ENCODE data around the gene MAGI2.
"Not testable (repeated sequence)": the region's sequence is repeated elsewhere in the genome, so short reads cannot be mapped to it uniquely, and the experiment has no call there.

MAGI2 gene

GRCh38 chr7:79137942-79138341, 315.5 kb downstream of the MAGI2 start:
- FAIRE-seq = no peak

- no peak for FAIRE-seq
Measured at GRCh38 chr7:79132844-79133451, 320.5 kb downstream of the MAGI2 start.

DNA sequence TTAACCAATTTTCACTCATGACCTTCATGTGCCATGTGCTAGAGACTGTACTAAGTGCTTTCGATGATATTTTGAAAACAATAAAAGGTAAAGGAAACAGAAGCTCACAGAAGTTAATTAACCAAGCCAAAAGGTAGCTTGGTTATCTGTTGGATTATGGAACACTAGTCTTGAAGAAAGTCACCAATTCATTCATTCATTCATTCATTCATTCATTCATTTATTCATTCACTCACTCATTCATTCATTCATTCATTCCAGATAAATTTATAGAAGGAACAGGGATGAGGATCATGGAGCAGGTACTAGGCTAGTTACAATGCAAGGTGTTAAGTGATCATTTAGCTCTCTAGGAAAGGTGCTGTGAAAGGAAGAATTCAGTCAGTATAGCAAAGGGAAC, 322.8 kb downstream of the MAGI2 start:
- FAIRE-seq = no peak

- FAIRE-seq = no peak
Measured at GRCh38 chr7:79124331-79124730, 329.1 kb downstream of the MAGI2 start.

GRCh38 chr7:79118143-79118542, 335.3 kb downstream of the MAGI2 start:
- no peak for FAIRE-seq

DNA sequence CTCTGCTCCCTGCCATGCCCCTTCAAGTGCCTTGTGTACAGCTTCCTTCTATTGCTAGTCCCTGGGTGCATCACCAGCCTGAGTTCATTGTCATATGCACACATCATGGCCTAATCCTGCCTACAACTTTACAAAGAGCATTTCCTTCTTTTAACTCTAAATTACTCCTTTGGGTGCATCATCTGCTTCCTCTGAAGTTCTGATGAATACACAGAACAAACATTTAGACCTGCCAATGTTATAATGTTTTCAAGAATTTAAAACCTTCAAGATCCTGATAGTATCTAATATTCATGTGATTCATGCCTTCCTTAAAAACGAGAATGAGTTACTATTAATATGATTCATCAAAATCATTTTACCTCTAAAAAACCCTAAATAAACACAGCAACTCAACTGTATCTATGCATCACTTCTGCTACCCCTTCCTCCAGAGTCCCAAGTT, 357.1 kb downstream of the MAGI2 start:
- no peak for FAIRE-seq

- FAIRE-seq = no peak
Measured at GRCh38 chr7:79093421-79093820, 360.0 kb downstream of the MAGI2 start.

DNA sequence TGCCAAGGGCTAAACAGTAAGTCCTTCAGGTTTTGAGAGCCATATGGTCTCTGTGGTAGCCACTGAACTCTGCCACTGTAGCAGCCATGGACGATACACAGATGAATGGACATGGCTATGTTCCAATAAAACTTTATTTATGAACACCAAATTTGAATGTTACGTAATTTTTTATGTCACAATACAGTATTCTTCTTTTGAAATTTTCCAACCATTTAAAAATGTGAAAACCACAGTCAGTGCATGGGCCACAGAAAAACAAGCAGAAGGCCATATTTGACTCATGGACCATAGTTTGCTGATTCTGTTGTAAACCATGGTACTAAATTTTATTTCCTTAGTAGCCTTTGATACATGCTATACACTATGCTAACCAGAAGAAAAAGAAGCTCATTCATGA, 361.8 kb downstream of the MAGI2 start:
- FAIRE-seq = no peak

DNA sequence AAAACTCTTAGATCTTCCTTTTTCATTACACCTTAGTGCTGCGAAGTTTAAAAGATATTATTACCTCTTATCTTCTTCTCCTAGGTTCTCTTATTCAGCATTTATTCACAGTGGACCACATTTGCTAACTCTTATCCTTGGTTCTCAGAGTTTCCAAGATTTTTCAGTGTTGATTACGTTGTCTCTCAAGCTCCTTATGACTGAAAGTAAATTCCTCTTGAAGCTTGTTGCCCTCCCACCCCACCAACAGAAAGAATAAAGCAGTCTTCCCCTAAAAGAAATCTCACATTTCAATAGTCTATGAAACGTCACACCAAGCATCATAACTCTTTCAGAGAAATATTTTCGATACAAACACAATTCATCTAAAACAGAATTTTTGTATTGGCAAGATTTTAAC, 362.5 kb downstream of the MAGI2 start:
- no peak for FAIRE-seq

GRCh38 chr7:79090543-79090942, 362.9 kb downstream of the MAGI2 start:
- FAIRE-seq = no peak

- peak; percentile 35 for FAIRE-seq
Measured at GRCh38 chr7:79084423-79084822, 369.0 kb downstream of the MAGI2 start.

GRCh38 chr7:79079919-79080554, 373.4 kb downstream of the MAGI2 start:
- FAIRE-seq = no peak

DNA sequence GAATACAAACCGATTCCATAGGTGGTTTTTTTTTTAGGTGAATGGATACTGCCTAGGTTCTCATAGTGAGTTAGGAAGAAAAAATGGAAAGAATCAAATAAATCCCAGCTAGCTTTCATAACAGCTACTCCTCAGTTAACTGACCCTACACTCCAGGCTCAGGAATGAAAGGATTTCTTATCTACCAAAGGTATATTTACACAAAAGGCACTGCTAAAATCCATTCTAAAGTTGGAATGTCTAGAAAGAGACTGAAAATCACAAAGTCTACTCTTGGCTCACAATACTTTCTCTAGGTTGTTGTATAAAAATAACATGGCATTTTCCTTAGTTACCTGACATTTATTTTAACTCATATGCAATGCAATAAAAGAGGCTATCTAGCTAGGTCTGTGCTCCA, 375.2 kb downstream of the MAGI2 start:
- no peak for FAIRE-seq

- FAIRE-seq = not testable (repeated sequence)
Measured at GRCh38 chr7:79071187-79071586, 382.3 kb downstream of the MAGI2 start.

DNA sequence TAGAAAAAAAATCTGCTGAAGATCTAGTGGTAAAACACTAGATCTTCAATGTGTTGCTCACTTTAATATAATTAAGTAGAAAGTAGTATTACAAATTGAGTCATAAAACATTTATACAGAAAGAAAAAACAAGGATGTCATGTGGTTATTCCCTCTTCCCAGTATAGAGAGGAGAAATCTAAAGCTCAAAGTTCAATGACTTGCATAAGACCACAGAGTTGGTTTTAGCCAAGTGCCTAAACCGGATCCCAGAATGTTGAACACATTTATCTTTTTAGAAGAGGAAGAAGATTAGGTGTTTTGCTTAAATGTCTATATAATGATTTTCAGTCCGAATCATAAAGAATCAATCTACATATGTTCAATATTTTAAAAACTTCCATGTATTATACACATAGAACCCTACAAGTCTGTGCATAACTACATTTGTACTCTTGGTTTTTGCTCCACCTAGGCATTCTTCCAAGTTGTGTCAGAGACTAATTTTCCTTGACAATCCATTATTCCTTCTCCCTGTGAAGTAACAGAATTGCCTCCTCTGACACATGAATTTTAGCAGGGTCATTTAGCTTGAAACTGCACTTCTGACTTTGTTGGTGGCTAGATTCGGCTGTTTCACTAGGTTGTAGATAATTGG, 389.2 kb downstream of the MAGI2 start:
- no peak for FAIRE-seq

DNA sequence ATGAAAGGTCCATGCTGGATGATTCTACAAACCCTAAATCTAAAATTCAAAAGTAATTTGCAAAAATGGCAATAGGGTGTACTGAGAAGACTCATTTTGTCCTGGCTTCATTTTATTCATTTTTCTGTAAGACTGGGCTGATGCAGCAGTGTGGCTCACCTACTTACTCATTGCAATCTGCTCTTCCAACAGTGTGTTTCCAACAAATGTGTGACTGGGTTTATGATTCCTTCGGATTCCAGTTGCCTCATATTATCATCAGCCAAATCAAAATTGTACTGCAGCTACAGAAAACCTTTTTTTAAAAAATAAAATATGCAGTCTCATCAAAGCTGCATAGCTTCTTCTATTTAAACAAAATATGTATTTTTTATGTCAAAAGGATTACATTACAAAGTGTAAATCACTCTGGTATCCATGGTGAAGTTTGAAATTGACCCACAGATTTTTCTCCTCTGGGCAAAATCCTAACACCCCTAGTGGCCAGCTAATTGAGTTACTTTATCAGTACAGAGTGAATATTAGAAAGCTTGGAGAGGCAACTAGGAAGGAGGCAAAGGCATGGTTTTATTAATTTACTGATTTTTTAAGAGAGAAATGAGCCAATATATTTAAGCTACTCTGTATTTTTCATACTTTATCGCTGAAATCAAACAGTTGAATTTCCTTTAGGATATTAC, 390.3 kb downstream of the MAGI2 start:
- no peak for FAIRE-seq

- FAIRE-seq = no peak
Measured at GRCh38 chr7:79060498-79060897, 393.0 kb downstream of the MAGI2 start.

DNA sequence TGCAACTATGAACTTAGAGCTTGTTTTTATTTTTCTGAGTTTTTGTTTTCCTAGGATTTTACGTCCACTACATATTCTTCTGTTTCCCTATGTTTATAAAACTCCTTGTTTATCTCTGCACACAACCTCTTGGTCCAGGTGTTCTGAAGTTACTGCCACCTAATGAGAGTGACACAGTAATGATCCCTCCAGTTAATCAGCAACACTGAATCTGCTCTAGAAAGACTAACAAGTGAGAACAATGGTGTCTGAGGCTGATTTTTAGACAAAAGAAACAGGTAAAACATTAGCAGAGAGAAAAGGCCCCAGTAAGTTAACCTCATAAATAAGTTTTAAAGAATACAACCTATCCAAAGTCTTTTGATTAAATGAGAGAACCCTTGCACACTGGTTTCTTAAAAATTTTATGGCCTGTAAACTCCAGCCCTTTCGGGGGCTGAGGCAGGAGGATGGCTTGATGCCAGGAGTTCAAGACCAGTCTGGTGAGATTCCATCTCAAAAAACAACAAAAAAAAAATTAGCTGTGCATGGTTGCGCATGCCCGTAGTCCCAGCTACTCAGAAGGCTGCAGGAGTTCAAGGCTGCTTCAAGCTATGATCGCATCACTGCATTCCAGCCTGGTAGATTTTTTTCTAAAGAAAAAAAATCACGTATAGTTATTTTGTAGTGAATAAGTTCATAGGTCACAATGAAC, 397.6 kb downstream of the MAGI2 start:
- FAIRE-seq = peak; percentile 89

DNA sequence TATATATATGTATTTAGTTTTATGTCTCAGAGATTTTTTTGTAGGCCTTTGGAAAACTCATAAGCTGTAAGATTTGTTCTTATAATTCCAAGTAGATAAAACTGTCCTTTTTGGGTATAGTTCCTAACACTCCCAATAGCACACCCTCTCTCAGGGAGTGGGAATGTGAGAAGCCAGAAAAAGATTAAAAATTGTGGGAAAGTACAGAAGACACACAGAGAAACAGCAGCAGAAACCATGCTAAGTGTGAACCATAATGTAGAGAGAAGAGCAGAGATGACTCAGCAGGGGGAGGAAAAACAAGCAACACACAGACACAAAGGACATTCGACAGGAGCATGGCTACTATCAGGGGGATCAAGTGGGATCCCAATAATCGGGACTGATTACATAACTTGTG, 401.6 kb downstream of the MAGI2 start:
- no peak for FAIRE-seq

DNA sequence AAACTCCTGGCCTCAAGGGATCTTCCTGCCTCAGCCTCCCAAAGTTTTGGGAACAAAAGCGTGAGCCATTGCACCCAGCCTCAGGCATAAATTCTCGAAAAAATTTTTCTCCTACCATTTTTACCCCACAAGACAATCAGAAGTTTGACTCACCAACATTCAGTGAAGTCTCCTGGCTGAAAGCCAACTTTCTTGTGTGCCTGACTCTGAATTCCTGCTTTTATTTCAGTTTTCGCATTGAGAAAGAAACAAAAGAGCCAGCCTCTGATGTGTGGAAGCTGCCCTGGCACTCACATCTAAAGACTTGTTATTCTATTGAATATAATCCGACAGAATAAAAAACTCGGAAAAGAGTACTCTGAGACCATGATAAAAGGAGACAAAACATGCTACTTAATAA, 402.9 kb downstream of the MAGI2 start:
- FAIRE-seq = no peak

DNA sequence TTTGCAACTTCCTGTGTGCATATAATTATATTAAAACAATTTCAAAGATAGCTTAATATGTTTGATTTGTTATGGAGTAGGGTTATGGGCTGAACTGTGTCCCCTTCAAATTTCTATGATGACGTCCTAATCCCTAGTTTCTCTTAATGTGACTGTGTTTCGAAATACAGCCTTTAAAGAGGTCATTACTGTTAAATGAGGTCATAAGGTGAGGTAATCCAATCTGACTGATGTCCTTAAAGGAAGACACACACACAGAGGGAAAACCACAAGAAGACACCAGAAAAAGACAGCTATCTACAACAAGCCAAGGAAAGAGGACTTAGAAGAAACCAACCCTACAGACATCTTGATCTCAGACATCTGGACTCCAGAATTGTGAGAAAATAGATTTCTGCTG, 407.4 kb downstream of the MAGI2 start:
- FAIRE-seq = no peak

DNA sequence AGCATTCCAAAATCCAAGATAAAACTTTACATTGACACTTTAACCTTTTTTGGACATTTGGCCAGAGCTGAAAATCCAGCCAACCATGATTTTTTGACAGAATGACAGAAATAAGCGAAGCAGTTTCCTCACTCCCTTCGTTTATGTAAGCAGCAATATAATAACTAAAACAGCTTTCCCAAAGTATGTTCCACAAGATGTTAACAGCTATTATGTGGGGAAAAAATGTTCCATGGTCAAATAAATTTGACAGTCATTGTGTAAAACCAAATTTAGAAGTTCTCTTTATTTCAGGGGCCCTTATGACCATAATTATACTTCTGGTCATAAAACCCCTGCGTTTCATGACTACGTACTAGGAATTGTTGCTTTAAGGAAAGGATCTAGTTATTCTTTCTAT, 416.5 kb downstream of the MAGI2 start:
- no peak for FAIRE-seq

GRCh38 chr7:79036356-79036755, 417.1 kb downstream of the MAGI2 start:
- FAIRE-seq = no peak
